HG03520 (cell line): ENCODE measurements around the gene DMD.

Experiments
- ATAC-seq: cut with Tn5 transposase; IDR thresholded peaks from one replicate; pipeline ENCODE4 v1.9.1; 2021; ENCODE audit warnings: mild to moderate bottlenecking, moderate library complexity; ENCODE audit not compliant: unreplicated experiment

Gene DMD

DNA sequence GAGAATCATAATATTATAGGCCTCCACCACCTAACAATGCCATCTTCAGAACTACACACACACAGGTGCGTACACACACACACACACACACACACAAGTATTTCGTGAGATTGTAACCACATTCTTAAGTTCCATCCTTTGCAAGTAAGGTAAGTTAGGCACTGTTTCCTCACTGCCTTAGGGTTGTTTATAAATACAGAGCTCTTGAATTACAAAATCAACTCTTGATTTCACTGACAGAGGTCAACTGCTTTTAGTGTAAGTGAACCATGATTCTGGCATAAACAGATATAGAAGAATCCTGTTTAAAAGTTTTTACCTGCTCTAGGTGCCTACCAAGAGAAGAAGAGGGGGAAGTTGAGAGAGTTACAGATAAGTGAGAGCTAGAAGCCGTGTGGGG is 166.1 kb downstream of the DMD start:
- ATAC-seq, result no peak

- ATAC-seq, result no peak
These were observed 170.2 kb downstream of the DMD start for GRCh38 chrX:33041141-33041540.

GRCh38 chrX:33032700-33033099 is 178.6 kb downstream of the DMD start:
- no peak for ATAC-seq

DNA sequence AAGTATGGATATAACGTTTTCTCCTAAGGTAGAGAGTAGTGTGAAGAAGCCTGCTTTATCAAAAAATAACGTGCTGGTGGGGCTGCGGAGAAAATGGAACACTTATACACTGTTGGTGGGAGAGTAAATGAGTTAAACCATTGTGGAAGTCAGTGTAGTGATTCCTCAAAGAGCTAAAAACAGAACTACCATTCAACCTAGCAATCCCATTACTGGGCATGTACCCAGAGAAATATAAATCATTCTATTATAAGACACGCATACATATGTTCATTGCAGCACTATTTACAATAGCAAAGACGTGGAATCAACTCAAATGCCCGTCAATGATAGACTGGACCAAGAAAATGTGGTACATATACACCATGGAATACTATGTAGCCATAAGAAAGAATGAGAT is 196.4 kb downstream of the DMD start:
- ATAC-seq, result no peak

- no peak for ATAC-seq
These were observed 197.3 kb downstream of the DMD start for GRCh38 chrX:33014086-33014485.

- no peak for ATAC-seq
These were observed 210.2 kb downstream of the DMD start for GRCh38 chrX:33001107-33001506.

- ATAC-seq, result no peak
These were observed 212.6 kb downstream of the DMD start for GRCh38 chrX:32998776-32999175.

DNA sequence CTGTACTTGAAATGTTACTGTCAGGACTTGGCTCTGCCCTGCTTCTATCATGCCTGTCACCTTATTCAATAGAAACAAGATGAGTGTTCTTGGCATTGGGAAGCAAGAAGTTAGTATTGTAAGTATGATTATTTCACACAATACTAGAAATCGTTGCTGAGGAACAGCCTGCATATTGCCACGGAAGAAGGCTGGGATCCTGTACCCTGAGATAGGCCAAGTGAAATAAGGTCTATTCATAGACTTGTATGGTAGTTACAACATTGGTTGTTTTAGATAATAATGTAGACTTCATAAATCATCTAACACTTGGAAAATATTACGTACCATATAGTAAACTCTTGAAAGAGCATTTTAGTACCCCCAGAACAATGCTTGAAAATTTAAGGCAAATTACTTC is 215.9 kb downstream of the DMD start:
- ATAC-seq, result no peak

DNA sequence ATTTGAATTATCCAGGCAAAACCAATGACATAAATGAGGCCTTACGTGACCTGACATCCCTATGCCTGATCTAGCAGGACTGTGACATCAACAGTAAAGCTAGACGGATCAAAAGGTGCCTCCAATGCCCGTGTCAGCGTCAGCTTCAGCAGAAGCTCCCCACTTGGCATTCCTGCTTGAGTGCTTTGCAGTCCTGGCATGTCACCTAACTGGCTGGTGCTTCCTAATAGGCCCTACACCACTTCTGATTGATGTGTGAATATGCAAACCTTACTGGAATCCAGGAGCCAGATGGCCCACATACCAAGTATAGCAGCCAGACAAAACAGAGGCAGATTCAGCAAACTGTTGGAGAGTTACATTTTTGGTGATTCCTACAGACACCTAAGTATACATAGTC is 224.2 kb downstream of the DMD start:
- no peak for ATAC-seq

GRCh38 chrX:32985544-32985943 is 225.8 kb downstream of the DMD start:
- no peak for ATAC-seq

- ATAC-seq, result no peak
These were observed 244.5 kb downstream of the DMD start for GRCh38 chrX:32966821-32967355.

DNA sequence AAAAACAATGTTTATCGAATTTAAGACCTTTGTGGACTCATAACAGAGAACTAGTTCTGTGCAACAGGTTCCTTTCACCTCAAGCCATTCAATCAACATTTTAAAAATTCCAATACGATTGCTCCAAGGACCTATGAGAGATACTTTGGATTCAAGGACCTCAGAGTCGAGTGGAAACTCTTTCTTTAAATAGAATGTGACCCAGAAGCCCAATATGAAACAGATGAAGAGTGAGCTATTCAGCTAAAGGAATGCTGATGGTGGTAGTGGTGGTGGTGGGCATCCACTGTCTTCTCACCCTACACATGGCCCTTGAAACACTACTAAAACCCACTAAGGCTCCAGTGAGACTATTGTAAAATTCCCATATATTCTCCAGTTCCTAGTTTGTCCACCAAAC is 257.2 kb downstream of the DMD start:
- no peak for ATAC-seq

GRCh38 chrX:32948130-32948529 is 263.2 kb downstream of the DMD start:
- ATAC-seq, result no peak

GRCh38 chrX:32937043-32937442 is 274.3 kb downstream of the DMD start:
- no peak for ATAC-seq

DNA sequence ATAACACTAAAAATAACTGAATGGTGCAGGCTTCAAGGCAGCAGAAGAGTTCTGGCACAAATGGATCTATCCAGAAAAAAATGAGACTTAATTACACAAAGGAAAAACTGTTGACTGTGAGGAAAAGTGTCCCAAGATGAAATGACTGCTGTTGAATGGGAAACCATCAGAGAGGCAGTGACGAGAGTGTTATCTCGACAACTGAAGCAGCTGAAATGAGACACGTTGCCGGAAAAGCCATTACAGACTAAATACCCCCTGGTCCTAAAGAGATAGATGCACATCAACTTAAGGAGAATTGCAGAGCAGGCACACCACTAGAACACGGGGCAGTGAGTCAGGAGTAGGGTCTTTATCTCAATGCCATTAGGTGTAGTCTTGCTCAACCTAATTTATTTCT is 277.8 kb downstream of the DMD start:
- ATAC-seq, result no peak

GRCh38 chrX:32929040-32929439 is 282.3 kb downstream of the DMD start:
- ATAC-seq, result no peak

DNA sequence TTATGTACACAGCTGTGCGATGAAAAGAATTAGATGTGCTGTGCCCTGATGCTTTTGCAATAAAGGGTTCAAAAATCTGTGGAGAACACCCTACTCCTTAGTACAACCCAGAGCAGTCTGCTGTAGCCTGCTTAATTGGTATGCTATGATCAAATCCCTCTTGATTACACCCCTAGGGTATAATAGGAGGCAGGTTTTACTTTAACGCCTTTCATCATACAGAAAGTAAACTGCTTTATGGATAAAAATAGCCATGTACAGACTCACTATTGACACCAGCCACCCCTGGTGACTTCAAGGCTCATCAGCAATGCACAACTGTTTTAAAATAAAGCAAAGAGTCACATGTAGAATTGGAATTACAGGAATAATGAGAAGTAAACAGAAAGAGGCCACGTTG is 315.3 kb downstream of the DMD start:
- no peak for ATAC-seq

DNA sequence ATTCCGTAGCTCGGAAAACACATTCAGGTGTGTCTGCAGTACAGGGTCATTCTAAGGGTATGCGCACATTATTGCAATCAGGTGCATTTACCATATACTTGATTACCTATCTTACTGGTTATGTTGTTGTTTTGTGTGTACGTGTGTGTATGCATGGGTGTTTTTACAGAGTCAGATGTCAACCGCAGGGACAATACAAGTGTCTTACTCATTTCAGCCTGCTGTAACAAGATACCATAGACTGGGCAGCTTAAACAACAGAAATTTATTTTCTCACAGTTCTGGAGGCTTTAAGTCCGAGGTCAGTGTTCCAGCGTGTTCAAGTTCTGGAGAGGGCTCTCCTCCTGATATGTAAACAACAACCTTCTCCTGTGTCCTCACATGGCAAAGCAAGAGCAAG is 316.7 kb downstream of the DMD start:
- ATAC-seq, result no peak

GRCh38 chrX:32893751-32894150 is 317.6 kb downstream of the DMD start:
- ATAC-seq, result no peak

- no peak for ATAC-seq
These were observed 333.8 kb downstream of the DMD start for GRCh38 chrX:32877592-32877991.

DNA sequence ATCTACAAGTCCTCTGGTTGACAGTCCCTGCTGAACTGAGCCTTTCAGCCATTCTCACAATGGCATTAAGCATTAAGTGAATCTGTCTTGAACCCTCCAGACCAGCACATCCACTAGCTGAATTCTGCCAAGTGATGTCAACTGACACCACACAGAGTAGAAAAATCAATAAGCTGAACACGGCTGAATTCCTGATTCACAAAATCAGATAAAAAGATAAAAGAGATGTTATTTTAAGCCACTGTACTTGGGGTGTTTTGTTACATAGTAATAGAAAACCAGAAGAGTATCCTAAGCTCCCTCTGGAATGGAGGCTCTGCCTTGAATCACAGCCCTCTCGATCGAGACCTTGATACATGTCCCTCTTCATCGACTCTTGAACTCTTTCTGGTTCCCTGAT is 336.5 kb downstream of the DMD start:
- no peak for ATAC-seq

- ATAC-seq, result no peak
These were observed 337.6 kb downstream of the DMD start for GRCh38 chrX:32873786-32874185.

- ATAC-seq, result no peak
These were observed 339.7 kb downstream of the DMD start for GRCh38 chrX:32871636-32872035.

DNA sequence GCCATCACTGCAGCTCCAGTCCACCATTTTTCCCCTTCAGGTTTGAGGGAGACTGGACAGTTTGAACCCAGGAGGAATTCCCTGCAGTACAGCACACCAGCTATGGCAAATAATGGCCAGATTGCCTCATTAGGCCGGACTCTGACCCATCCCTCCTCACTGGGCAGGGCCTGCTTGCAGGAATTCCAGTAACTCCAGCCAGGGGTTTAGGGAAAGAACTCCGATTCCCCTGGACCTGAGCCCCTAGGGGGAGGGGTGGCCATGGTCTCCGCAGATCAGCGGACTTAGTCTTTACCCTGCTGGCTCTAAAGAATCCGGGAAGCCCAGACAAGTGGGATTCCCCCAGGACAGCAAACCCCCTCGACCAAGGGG is 342.8 kb downstream of the DMD start:
- no peak for ATAC-seq
